Mammary epithelial cell (primary cell): ENCODE results near the gene MGST1.

Experiments
- CTCF ChIP-seq, 2 donors: IDR thresholded peaks in 1 of 2; conservative IDR thresholded peaks in 1 of 2; 2 replicates each; pipeline ENCODE4 v1.5.1; 2011 to 2012; ENCODE audit warnings: inconsistent platforms in 2 of 2, low read length in 2 of 2, mild to moderate bottlenecking in 2 of 2, control low read depth in 1 of 2, low read depth in 1 of 2; ENCODE audit not compliant: insufficient read depth in 1 of 2; ENCODE audit errors: extremely low read depth in 1 of 2
- EZH2 ChIP-seq: IDR thresholded peaks from 2 replicates; pipeline ENCODE4 v1.6.1; 2012; ENCODE audit warnings: low read length, inconsistent platforms, borderline replicate concordance

- TF ChIP-seq CTCF (conservative IDR thresholded peaks at IDR 0.05 in 1 of 2, IDR thresholded peaks at IDR 0.05 in 1 of 2; ENCODE audit: extremely low read depth in 1 of 2, insufficient read depth in 1 of 2, low read depth in 1 of 2, low read length in 2 of 2) (no peak), EZH2 (no peak)
These were observed 19.5 kb upstream of the MGST1 start for GRCh38 chr12:16327963-16328362.
